ENCODE results near the gene BEGAIN. TPM values are rescaled to one million over a fixed set of nuclear protein-coding genes. Genes with fewer than 3 reads are reported as not detected.

Gene BEGAIN
- total RNA-seq, 1 donor from 2014 or later: 1.3 TPM

- TF ChIP-seq CTCF (IDR thresholded peaks at IDR 0.05): no peak
- H3K27me3 ChIP-seq (ENCODE audit: low read depth): peaks cover 49% of the 10 kb centered on the region
- no peak overlapping the region for H3K27ac ChIP-seq
- DNase-seq (no peak), ATAC-seq (no peak)
- intact Hi-C loops (cut with DNase I): no loop called here
- no peak overlapping the region for H3K4me3 ChIP-seq
- peaks cover 4% of the 10 kb centered on the region for H3K9me3 ChIP-seq
- H3K4me1 ChIP-seq: no peaks in the 10 kb centered on the region
- H3K36me3 ChIP-seq: no peaks in the 10 kb centered on the region
Observed at GRCh38 chr14:100573757-100574641, 13.2 kb downstream of the BEGAIN start.

GRCh38 chr14:100573002-100573756 is 14.0 kb downstream of the BEGAIN start:
- DNase-seq (no peak), ATAC-seq (no peak)
- Histone ChIP-seq H3K36me3 (no peaks in the 10 kb centered on the region), H3K4me1 (peaks cover 5% of the 10 kb centered on the region), H3K27me3 (ENCODE audit: low read depth) (peaks cover 57% of the 10 kb centered on the region), H3K9me3 (no peaks in the 10 kb centered on the region), H3K27ac (no peak overlapping the region), H3K4me3 (no peak overlapping the region)
- intact Hi-C loops (cut with DNase I): no loop called here
- no peak for TF ChIP-seq CTCF (IDR thresholded peaks at IDR 0.05)

- no peaks in the 10 kb centered on the region for H3K36me3 ChIP-seq
- intact Hi-C loops (cut with DNase I): no loop called here
- no peak overlapping the region for H3K4me3 ChIP-seq
- no peaks in the 10 kb centered on the region for H3K9me3 ChIP-seq
- no peak for TF ChIP-seq CTCF (IDR thresholded peaks at IDR 0.05)
- DNase-seq: no peak
- no peak for ATAC-seq
- peaks cover 59% of the 10 kb centered on the region for H3K27me3 ChIP-seq (ENCODE audit: low read depth)
- peaks cover 7% of the 10 kb centered on the region for H3K4me1 ChIP-seq
- H3K27ac ChIP-seq: no peak overlapping the region
Observed at GRCh38 chr14:100572543-100572942, 14.7 kb downstream of the BEGAIN start.

- H3K9me3 ChIP-seq: no peaks in the 10 kb centered on the region
- H3K27me3 ChIP-seq (ENCODE audit: low read depth): peaks cover 66% of the 10 kb centered on the region
- no peak overlapping the region for H3K27ac ChIP-seq
- ATAC-seq (no peak), DNase-seq (no peak)
- peaks cover 12% of the 10 kb centered on the region for H3K4me1 ChIP-seq
- intact Hi-C loops (cut with DNase I): no loop called here
- H3K4me3 ChIP-seq: no peak overlapping the region
- no peaks in the 10 kb centered on the region for H3K36me3 ChIP-seq
- TF ChIP-seq CTCF (IDR thresholded peaks at IDR 0.05): no peak
Observed at GRCh38 chr14:100571837-100572236, 15.4 kb downstream of the BEGAIN start.

- ATAC-seq (no peak), DNase-seq (no peak)
- Histone ChIP-seq H3K9me3 (no peaks in the 10 kb centered on the region), H3K36me3 (no peaks in the 10 kb centered on the region), H3K27me3 (ENCODE audit: low read depth) (peaks cover 74% of the 10 kb centered on the region), H3K4me3 (no peak overlapping the region), H3K27ac (no peak overlapping the region), H3K4me1 (peaks cover 15% of the 10 kb centered on the region)
- intact Hi-C loops (cut with DNase I): no loop called here
- TF ChIP-seq CTCF (IDR thresholded peaks at IDR 0.05): no peak
Observed at GRCh38 chr14:100570726-100571454, 16.3 kb downstream of the BEGAIN start.

Measured in lower lobe of right lung (tissue), 2 donors.